ENCODE data around the gene YRDC. TPM values are rescaled to one million over a fixed set of nuclear protein-coding genes. Genes with fewer than 3 reads are reported as not detected.

YRDC gene
- total RNA-seq, 1 donor from 2014 or later, result 14.0 TPM

- peaks cover 54% of the 10 kb centered on the region for H3K27me3 Mint-ChIP-seq
- no peak for DNase-seq (ENCODE audit: low spot score, unreplicated experiment)
- no peaks in the 10 kb centered on the region for H3K4me1 Mint-ChIP-seq (ENCODE audit: low read depth)
- TF ChIP-seq, protein P1, sequence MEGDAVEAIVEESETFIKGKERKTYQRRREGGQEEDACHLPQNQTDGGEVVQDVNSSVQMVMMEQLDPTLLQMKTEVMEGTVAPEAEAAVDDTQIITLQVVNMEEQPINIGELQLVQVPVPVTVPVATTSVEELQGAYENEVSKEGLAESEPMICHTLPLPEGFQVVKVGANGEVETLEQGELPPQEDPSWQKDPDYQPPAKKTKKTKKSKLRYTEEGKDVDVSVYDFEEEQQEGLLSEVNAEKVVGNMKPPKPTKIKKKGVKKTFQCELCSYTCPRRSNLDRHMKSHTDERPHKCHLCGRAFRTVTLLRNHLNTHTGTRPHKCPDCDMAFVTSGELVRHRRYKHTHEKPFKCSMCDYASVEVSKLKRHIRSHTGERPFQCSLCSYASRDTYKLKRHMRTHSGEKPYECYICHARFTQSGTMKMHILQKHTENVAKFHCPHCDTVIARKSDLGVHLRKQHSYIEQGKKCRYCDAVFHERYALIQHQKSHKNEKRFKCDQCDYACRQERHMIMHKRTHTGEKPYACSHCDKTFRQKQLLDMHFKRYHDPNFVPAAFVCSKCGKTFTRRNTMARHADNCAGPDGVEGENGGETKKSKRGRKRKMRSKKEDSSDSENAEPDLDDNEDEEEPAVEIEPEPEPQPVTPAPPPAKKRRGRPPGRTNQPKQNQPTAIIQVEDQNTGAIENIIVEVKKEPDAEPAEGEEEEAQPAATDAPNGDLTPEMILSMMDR (IDR thresholded peaks at IDR 0.05; ENCODE audit: unreplicated experiment), result no peak
- no peak overlapping the region for H3K4me3 Mint-ChIP-seq (ENCODE audit: low read depth)
- H3K27ac Mint-ChIP-seq, result no peak overlapping the region
- H3K9me3 Mint-ChIP-seq (ENCODE audit: low read depth), result no peaks in the 10 kb centered on the region
- H3K36me3 Mint-ChIP-seq (ENCODE audit: insufficient read depth), result no peaks in the 10 kb centered on the region
These were observed 46.5 kb downstream of the YRDC start for GRCh38 chr1:37761416-37762095.

DNA sequence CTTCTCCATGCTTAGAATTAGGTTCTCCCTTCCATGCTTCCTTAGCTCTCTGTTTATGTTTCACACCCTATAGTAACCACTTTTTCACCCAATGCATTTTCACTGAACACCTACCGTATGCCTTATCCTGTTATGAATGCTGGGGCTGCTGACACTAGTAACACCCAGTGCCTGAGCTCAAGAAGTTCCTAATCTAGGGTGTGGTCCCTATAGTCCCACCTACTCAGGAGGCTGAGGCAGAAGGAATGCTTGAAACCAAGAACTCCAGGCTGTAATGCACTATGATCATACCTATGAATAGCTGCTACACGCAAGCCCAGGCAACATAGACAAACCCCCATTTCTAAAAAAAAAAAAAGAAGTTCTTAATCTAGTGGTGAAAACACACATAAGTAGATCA, 48.6 kb downstream of the YRDC start:
- H3K4me3 Mint-ChIP-seq (ENCODE audit: low read depth), result no peak overlapping the region
- H3K27ac Mint-ChIP-seq, result no peak overlapping the region
- H3K9me3 Mint-ChIP-seq (ENCODE audit: low read depth), result no peaks in the 10 kb centered on the region
- H3K36me3 Mint-ChIP-seq (ENCODE audit: insufficient read depth), result no peaks in the 10 kb centered on the region
- TF ChIP-seq, protein P1 (IDR thresholded peaks at IDR 0.05; ENCODE audit: unreplicated experiment), result no peak
- no peak for DNase-seq (ENCODE audit: low spot score, unreplicated experiment)
- H3K4me1 Mint-ChIP-seq (ENCODE audit: low read depth), result no peaks in the 10 kb centered on the region
- peaks cover 34% of the 10 kb centered on the region for H3K27me3 Mint-ChIP-seq

- H3K4me1 Mint-ChIP-seq (ENCODE audit: low read depth), result peaks cover 3% of the 10 kb centered on the region
- no peak overlapping the region for H3K4me3 Mint-ChIP-seq (ENCODE audit: low read depth)
- DNase-seq (ENCODE audit: low spot score, unreplicated experiment), result no peak
- no peak overlapping the region for H3K27ac Mint-ChIP-seq
- no peaks in the 10 kb centered on the region for H3K9me3 Mint-ChIP-seq (ENCODE audit: low read depth)
- peaks cover 25% of the 10 kb centered on the region for H3K27me3 Mint-ChIP-seq
- no peaks in the 10 kb centered on the region for H3K36me3 Mint-ChIP-seq (ENCODE audit: insufficient read depth)
- TF ChIP-seq, protein P1 (IDR thresholded peaks at IDR 0.05; ENCODE audit: unreplicated experiment), result no peak
These were observed 52.0 kb downstream of the YRDC start for GRCh38 chr1:37755951-37756560.

DNA sequence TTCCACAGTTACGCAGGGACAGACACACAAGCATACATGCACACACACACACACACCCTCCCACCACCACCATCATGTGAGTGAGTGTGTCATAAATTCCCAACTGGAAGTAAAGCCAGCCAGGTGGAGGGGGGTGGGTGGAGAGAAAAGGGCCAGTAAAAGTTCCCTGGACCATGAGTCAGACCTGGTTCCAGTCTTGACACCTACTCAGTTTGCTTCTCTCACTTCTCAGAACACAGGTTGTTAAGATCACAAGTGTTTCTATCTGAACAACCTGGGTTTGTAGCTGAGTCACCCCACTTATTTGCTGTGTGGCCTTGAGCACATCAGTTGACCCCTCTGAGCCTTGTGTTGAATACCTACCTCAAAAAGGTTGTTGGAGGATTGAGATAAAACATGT, 52.7 kb downstream of the YRDC start:
- H3K4me3 Mint-ChIP-seq (ENCODE audit: low read depth), result no peak overlapping the region
- peaks cover 28% of the 10 kb centered on the region for H3K27me3 Mint-ChIP-seq
- H3K9me3 Mint-ChIP-seq (ENCODE audit: low read depth), result no peaks in the 10 kb centered on the region
- H3K4me1 Mint-ChIP-seq (ENCODE audit: low read depth), result peaks cover 3% of the 10 kb centered on the region
- no peak for DNase-seq (ENCODE audit: low spot score, unreplicated experiment)
- no peak overlapping the region for H3K27ac Mint-ChIP-seq
- no peaks in the 10 kb centered on the region for H3K36me3 Mint-ChIP-seq (ENCODE audit: insufficient read depth)
- TF ChIP-seq, protein P1 (IDR thresholded peaks at IDR 0.05; ENCODE audit: unreplicated experiment), result no peak

- H3K4me3 Mint-ChIP-seq (ENCODE audit: low read depth), result peak overlapping the region; percentile 64
- peaks cover 3% of the 10 kb centered on the region for H3K4me1 Mint-ChIP-seq (ENCODE audit: low read depth)
- no peak for DNase-seq (ENCODE audit: low spot score, unreplicated experiment)
- TF ChIP-seq, protein P1 (IDR thresholded peaks at IDR 0.05; ENCODE audit: unreplicated experiment), result no peak
- peaks cover 35% of the 10 kb centered on the region for H3K27me3 Mint-ChIP-seq
- H3K36me3 Mint-ChIP-seq (ENCODE audit: insufficient read depth), result no peaks in the 10 kb centered on the region
- H3K9me3 Mint-ChIP-seq (ENCODE audit: low read depth), result no peaks in the 10 kb centered on the region
- H3K27ac Mint-ChIP-seq, result no peak overlapping the region
These were observed 54.3 kb downstream of the YRDC start for GRCh38 chr1:37753473-37754321.
